Measurements from ENCODE around the gene ZDHHC24.

ZDHHC24 gene

DNA sequence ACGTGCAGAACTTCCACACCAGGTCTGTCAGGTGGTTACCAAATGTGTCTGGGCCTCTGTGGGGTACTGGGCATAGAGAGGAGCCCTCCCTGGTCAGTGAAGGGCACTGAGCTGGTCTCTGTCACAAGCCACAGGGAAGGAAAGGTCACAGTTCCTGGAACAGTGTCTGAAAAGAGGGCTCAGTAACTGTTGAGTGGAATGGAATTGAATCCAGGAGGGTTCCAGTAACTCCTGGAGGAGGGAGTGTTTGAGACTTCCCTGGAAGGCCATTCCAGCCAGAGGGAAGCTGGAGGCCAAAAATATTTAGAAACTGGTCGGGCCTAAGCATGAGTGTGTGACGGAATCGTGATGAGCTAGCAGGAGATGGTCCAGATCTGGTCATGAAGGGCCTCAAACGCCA, 8.8 kb upstream of the ZDHHC24 start:
- no peak for TF ChIP-seq CTCF (IDR thresholded peaks at IDR 0.05; ENCODE audit: control insufficient read depth, extremely low read depth, insufficient read depth)
- no peak overlapping the region for H3K4me3 ChIP-seq (ENCODE audit: low read depth, low read length)
- DNase-seq (ENCODE audit: low read depth) = no peak

DNA sequence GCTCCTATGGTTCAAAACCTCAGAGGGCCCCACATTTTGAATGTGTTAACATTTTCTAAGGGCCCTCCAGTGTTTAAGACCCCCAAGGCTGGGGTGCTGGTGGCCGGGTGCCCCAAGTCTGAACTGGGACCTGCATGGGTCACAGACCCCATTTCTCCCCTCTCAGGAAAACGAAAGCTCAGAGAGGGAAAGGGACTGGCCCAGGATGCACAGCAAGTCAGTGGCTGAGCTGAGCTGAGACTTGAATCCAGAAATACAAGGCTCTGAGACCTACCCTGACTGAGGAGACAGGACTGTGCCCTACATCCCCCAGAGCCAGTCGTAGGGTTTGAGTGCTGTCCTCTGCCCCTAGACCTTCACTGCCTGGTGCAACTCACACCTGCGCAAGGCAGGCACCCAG, 5.0 kb upstream of the ZDHHC24 start:
- DNase-seq (ENCODE audit: low read depth) = no peak
- no peak for TF ChIP-seq CTCF (IDR thresholded peaks at IDR 0.05; ENCODE audit: control insufficient read depth, extremely low read depth, insufficient read depth)
- no peak overlapping the region for H3K4me3 ChIP-seq (ENCODE audit: low read depth, low read length)

DNA sequence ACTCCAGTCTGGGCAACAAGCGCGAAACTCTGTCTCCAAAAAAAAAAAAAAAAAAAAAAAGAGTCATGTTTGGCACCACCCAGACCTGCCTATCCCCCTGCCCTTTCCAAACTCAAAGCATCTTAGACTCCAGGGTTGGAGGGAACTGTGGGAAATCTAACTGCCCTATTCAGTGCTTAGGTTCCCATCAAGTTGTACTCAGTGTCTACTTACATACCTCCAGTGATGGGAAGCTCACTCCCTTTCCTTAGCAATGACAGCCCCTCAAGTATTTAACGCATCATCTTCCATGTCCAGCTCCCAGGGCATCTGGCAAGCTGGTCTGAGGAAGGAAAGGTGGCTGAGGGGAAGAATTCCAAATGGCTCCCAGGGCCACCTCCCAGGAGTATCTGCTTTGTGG, 3.8 kb upstream of the ZDHHC24 start:
- TF ChIP-seq CTCF (IDR thresholded peaks at IDR 0.05; ENCODE audit: control insufficient read depth, extremely low read depth, insufficient read depth) = no peak
- H3K4me3 ChIP-seq (ENCODE audit: low read depth, low read length) = no peak overlapping the region
- DNase-seq (ENCODE audit: low read depth) = no peak

DNA sequence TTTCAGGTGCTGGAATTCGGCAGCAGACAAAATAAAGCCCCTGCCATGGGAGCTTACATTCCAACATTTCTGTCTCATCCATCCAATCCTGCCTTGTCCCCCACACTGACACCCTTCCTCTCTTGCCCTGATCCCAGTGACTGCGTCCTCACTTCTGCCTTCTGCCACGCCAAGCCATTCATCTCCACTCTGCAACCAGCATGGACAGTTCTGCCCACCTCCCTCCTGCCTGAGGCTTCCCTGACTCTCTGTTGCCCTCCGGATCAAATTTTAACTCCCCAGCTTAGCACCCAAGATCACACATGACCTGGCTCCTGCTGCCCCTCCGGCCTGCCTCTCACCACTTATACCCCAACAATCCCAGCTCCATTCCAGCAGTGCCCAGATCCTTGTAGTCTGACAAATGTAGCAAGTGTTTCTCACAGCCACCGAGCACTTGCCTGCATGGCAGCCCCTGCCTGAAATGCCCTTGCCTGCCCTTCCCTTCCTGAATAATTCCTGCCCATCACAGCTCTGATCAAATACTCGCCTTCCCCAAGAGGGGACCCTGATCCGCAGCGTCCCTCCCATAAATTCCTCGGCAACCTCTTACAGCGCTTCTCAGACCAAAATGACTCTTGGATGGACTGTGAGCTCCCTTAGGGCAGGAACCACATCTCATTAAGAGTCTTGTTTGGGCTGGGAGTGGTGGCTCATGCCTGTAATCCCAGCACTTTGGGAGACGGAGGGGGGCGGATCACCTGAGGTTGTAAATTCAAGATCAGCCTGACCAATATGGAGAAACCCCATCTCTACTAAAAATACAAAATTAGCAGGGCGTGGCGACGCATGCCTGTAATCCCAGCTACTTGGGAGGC, 3.2 kb upstream of the ZDHHC24 start:
- H3K4me3 ChIP-seq (ENCODE audit: low read depth, low read length) = no peak overlapping the region
- no peak for TF ChIP-seq CTCF (IDR thresholded peaks at IDR 0.05; ENCODE audit: control insufficient read depth, extremely low read depth, insufficient read depth)
- no peak for DNase-seq (ENCODE audit: low read depth)

DNA sequence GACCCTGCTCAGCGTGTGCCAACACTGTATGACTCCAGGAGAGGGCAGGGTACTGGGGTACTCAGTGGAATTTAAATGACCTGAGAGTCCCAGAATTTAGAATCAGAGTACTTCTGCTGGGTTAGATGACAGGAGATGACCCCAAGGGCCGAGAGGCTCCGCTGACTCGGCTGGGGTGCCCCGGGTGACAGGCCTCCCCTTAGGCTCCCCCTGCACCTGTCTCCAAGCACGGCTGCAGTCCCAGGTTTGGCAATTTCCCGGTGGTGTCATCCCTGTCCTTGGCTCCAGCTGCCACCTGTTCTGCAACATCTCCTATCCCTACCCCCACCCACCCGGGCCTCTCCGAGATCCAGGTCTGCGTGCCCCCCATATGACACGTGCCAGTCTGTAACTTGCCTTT, 2.2 kb upstream of the ZDHHC24 start:
- no peak overlapping the region for H3K4me3 ChIP-seq (ENCODE audit: low read depth, low read length)
- DNase-seq (ENCODE audit: low read depth) = no peak
- TF ChIP-seq CTCF (IDR thresholded peaks at IDR 0.05; ENCODE audit: control insufficient read depth, extremely low read depth, insufficient read depth) = no peak

DNA sequence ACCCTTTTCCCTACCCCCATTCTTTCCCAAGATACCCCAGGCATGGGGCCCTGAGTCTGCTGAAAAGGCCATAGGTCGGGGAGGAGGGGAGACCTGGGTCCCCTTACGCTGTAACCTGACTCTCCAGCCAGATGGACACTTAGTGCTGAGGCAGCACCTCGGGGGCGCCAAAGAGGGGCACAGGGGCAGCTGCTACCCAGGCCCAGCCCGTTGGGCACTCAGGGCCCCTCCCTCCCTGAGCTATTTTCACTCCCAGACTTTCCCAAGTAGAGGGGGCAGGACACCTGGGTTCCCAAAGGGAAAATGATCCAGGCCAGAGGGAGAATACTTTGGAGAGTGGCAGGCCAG, 1.8 kb upstream of the ZDHHC24 start:
- no peak for DNase-seq (ENCODE audit: low read depth)
- no peak for TF ChIP-seq CTCF (IDR thresholded peaks at IDR 0.05; ENCODE audit: control insufficient read depth, extremely low read depth, insufficient read depth)
- H3K4me3 ChIP-seq (ENCODE audit: low read depth, low read length) = no peak overlapping the region
